PFSK-1 (cell line): Measurements from ENCODE around the gene DPP6.

Experiments
- POLR2AphosphoS5 ChIP-seq: IDR thresholded peaks from 2 replicates; pipeline ENCODE4 v1.6.1; 2012; ENCODE audit warnings: low read depth, mild to moderate bottlenecking, control low read depth, low read length, moderate library complexity
- TAF1 ChIP-seq: IDR thresholded peaks from 2 replicates; pipeline ENCODE4 v1.6.1; 2012; ENCODE audit warnings: low read length, control low read depth, borderline replicate concordance; ENCODE audit not compliant: insufficient read depth
- TF ChIP-seq, protein P1 (sequence below), 2 experiments: IDR thresholded peaks; 2 replicates each; pipeline versions ENCODE4 v1.6.1 to v1.8.0; 2011 to 2012; ENCODE audit warnings: low read depth in 2 of 2, low read length in 2 of 2, control low read depth in 1 of 2, inconsistent platforms in 1 of 2, mild to moderate bottlenecking in 1 of 2, moderate library complexity in 1 of 2; ENCODE audit not compliant: insufficient read depth in 1 of 2

DNA sequence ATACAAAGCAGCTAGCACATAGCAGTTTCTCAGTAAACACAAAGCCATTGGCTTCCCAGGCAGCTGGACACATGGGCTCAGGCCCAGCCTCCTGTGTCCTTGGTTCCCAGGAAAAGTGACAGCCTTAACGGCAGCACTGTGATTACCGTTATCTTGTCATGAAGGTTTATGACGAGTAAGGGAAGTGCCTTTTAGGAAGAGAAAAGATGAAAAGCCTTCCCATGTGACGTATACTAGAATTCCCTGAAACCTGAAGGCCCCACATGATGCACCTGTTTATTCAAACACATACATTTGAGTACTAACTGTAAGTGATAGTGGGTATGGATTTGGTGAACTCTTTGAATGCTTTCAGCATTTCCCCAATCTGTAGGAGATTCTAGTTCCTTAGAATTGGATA lies 244.2 kb downstream of the DPP6 start:
- TF ChIP-seq, protein P1, sequence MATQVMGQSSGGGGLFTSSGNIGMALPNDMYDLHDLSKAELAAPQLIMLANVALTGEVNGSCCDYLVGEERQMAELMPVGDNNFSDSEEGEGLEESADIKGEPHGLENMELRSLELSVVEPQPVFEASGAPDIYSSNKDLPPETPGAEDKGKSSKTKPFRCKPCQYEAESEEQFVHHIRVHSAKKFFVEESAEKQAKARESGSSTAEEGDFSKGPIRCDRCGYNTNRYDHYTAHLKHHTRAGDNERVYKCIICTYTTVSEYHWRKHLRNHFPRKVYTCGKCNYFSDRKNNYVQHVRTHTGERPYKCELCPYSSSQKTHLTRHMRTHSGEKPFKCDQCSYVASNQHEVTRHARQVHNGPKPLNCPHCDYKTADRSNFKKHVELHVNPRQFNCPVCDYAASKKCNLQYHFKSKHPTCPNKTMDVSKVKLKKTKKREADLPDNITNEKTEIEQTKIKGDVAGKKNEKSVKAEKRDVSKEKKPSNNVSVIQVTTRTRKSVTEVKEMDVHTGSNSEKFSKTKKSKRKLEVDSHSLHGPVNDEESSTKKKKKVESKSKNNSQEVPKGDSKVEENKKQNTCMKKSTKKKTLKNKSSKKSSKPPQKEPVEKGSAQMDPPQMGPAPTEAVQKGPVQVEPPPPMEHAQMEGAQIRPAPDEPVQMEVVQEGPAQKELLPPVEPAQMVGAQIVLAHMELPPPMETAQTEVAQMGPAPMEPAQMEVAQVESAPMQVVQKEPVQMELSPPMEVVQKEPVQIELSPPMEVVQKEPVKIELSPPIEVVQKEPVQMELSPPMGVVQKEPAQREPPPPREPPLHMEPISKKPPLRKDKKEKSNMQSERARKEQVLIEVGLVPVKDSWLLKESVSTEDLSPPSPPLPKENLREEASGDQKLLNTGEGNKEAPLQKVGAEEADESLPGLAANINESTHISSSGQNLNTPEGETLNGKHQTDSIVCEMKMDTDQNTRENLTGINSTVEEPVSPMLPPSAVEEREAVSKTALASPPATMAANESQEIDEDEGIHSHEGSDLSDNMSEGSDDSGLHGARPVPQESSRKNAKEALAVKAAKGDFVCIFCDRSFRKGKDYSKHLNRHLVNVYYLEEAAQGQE (IDR thresholded peaks at IDR 0.05; ENCODE audit: insufficient read depth in 1 of 2, low read depth in 2 of 2, low read length in 2 of 2): no peak
- TF ChIP-seq POLR2AphosphoS5 (no peak), TAF1 (no peak)
